ENCODE measurements around the gene JADE2.
A peak's percentile ranks its signal among the peaks of the same experiment; 100 is the strongest.

JADE2 gene

DNA sequence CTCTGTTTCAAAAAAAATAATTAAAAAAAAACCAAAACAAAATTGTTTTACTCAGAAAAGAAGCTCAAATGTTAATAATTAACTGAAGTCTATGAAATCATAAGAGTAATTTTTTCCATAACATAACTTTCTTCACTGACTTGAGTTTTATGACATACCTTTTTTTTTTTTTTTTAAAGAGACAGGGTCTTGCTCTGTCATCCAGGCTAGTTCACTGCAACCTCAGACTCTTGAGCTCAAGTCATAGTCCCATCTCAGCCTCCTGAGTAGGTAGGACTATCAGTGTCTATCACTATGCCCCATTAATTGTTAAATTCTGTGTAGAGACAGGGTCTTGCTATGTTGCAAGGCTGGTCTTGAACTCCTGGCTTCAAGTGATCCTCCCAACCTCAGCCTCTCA lies 85.3 kb downstream of the JADE2 start:
- Mint-ChIP-seq H3K36me3 (ENCODE audit: low read depth) (peaks cover 43% of the 10 kb centered on the region), H3K27ac (no peak overlapping the region), H3K9me3 (no peaks in the 10 kb centered on the region), H3K4me3 (no peak overlapping the region), H3K4me1 (peaks cover 13% of the 10 kb centered on the region), H3K27me3 (no peaks in the 10 kb centered on the region)
- ATAC-seq (no peak), DNase-seq (no peak)

DNA sequence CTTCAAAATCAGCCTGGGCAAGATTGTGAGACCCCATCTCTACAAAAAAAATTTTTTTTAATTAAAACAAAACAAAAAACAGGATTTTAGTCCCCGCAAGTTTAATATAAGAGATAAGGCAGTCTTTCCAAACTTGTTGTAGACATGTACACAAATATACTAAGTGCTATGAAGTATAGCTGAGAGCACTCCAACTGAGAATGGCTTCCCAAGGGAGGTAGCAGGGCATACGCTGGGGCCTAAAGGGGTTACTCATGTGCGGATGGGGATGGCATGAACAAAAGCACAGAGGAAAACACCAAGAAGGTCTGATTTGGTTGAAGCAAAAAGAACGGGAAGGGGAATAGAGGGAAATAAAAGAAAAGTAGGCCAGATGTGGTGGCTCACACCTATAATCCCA lies 86.0 kb downstream of the JADE2 start:
- Mint-ChIP-seq H3K27ac (no peak overlapping the region), H3K4me3 (no peak overlapping the region), H3K36me3 (ENCODE audit: low read depth) (peaks cover 38% of the 10 kb centered on the region), H3K27me3 (no peaks in the 10 kb centered on the region), H3K9me3 (no peaks in the 10 kb centered on the region), H3K4me1 (peaks cover 12% of the 10 kb centered on the region)
- ATAC-seq (no peak), DNase-seq (no peak)

DNA sequence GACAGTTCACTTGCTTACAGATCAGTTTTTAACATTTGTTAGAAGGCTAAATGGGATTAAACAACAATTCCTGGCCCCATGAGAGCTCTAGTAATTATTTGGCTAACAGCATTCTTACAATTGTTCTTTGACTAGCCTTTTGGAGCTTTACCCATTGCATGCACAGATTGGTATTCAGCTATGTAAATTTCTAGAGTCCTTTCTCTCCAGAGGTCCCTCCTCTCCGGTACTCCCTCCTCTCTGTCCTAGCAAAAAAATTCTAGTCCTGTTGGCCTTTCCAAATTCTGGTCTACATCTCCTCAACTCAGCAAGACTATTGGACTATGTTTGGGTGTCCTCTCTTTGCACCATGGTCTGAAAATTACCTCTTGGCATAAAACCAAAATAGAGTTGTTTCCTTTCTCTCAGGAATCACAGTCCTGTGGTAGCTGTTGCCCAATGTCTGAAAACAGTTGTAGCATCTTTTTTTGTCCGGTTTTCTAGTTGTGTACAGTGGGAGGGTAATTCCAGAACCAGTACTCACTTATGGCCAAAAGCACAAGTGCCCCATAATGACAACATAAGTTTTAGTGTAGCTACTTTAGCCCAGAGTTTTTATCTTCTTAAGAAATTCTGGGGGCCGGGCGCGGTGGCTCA lies 89.1 kb downstream of the JADE2 start:
- DNase-seq (no peak), ATAC-seq (no peak)
- Mint-ChIP-seq H3K36me3 (ENCODE audit: low read depth) (peaks cover 30% of the 10 kb centered on the region), H3K4me3 (no peak overlapping the region), H3K27ac (no peak overlapping the region), H3K27me3 (no peaks in the 10 kb centered on the region), H3K9me3 (no peaks in the 10 kb centered on the region), H3K4me1 (peaks cover 5% of the 10 kb centered on the region)

DNA sequence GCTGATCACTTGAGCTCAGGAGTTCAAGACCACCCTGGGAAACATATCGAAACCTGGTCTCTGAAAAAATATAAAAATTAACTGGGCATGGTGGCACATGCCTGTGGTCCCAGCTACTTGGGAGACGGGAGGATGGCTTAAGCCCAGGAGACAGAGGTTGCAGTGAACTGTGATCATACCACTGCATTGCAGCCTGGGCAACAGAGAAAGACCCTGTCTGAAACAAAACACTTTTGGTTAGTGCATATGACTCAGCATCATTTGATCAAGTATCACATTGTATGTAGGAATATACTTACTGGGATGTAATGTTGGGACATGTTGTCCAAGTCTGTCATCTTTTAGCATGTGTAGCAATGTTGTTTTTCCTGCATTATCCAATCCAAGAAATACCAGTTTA lies 95.2 kb downstream of the JADE2 start:
- H3K9me3 Mint-ChIP-seq, result no peaks in the 10 kb centered on the region
- H3K36me3 Mint-ChIP-seq (ENCODE audit: low read depth), result peaks cover 32% of the 10 kb centered on the region
- no peak for ATAC-seq
- peaks cover 7% of the 10 kb centered on the region for H3K4me1 Mint-ChIP-seq
- no peaks in the 10 kb centered on the region for H3K27me3 Mint-ChIP-seq
- no peak overlapping the region for H3K4me3 Mint-ChIP-seq
- no peak for DNase-seq
- no peak overlapping the region for H3K27ac Mint-ChIP-seq

DNA sequence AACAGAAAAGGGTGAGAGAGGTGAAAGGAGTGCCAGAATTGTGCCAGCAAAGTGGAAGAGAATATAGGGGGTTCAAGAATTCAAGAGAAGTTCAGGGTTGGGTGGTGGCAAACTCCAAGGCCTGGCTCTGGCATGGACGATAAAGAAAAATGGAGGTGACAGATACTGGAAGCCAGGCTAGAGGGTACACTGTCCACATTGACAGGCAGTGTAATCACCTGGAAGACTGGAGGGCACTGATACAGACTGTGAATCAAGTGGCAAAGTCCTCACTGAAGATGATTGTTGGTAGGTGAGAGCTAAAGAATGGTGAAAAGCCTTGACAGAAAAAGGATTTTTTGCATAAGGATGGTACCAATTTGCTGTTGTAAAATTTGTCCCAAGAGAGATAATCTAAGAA lies 100.1 kb downstream of the JADE2 start:
- Mint-ChIP-seq H3K4me1 (peaks cover 11% of the 10 kb centered on the region), H3K27me3 (no peaks in the 10 kb centered on the region), H3K27ac (peak overlapping the region; percentile 1), H3K9me3 (no peaks in the 10 kb centered on the region), H3K4me3 (no peak overlapping the region), H3K36me3 (ENCODE audit: low read depth) (peaks cover 15% of the 10 kb centered on the region)
- DNase-seq (no peak), ATAC-seq (no peak)

DNA sequence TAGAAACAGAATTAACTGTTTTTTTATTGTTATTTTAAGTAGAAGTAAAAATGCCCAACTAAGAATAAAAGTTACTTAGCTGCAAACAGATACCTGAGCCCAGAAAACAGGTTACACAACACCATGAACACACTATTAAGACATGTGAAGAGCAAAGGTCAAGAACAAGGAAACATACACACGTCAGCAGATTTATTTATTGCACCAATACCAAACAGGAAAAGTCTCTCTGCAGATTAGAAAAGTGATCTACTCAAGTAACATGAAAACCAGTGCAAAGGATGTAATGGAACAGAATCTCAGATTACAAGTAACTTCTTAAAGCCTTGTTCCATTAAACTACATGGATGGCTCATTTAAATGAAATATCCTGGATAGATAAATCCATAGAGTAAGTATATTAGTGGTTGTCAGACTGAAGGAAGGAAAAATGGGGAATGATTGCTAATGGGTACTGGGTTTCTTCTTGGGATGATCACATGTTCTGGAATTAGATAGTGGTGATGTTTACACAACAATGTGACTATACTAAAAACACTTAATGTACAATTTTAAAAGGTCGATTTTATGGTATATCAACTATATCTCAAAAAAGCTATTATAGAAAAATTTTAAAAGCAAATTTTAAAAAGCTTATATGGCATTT lies 101.0 kb downstream of the JADE2 start:
- peaks cover 19% of the 10 kb centered on the region for H3K4me1 Mint-ChIP-seq
- no peak overlapping the region for H3K27ac Mint-ChIP-seq
- no peak overlapping the region for H3K4me3 Mint-ChIP-seq
- no peaks in the 10 kb centered on the region for H3K27me3 Mint-ChIP-seq
- ATAC-seq (no peak), DNase-seq (no peak)
- no peaks in the 10 kb centered on the region for H3K9me3 Mint-ChIP-seq
- peaks cover 18% of the 10 kb centered on the region for H3K36me3 Mint-ChIP-seq (ENCODE audit: low read depth)

Measured in activated naive CD8-positive, alpha-beta T cell treated with anti-CD3 and anti-CD28 coated beads, Interleukin-2, amount 50 U/mL, for 24 hours (primary cell).